GM12864 (cell line): ENCODE results near the gene BTBD10.

Experiments used
- DNase-seq: peaks from one replicate; pipeline ENCODE4 v3.0.0-alpha.2; 2011; ENCODE audit warnings: low read depth
- H3K4me3 ChIP-seq: 2 replicates; pipeline ENCODE4 v1.5.1; 2011; ENCODE audit warnings: mild to moderate bottlenecking, low read depth, low read length, control low read depth
- CTCF ChIP-seq: IDR thresholded peaks from 2 replicates; pipeline ENCODE4 v1.5.1; 2011; ENCODE audit warnings: low read depth, mild to moderate bottlenecking, moderate library complexity, low read length, control low read depth, inconsistent platforms; ENCODE audit errors: missing control alignments

BTBD10 gene

GRCh38 chr11:13376838-13377237, 86.2 kb downstream of the BTBD10 start:
- no peak overlapping the region for H3K4me3 ChIP-seq
- TF ChIP-seq CTCF, result no peak
- no peak for DNase-seq

DNA sequence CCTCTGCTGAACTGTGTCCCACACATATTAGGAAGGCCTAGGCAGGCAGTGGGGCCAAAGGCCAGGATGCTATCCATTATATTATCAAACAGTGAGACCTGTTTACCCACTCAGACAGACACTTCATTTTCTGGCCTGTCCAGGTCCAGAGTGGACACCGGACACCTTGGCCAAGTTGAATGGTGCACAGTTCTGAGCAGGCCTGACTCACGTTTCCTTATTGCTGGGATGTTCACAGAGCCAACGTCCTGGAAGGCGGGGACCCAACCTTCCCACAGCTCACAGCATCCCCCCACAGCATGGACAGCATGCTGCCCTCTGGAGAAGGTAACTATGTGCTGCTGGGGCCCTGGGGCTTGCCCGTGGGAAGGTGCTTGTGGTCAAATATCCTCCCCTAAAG, 86.6 kb downstream of the BTBD10 start:
- no peak for DNase-seq
- H3K4me3 ChIP-seq, result no peak overlapping the region
- no peak for TF ChIP-seq CTCF

DNA sequence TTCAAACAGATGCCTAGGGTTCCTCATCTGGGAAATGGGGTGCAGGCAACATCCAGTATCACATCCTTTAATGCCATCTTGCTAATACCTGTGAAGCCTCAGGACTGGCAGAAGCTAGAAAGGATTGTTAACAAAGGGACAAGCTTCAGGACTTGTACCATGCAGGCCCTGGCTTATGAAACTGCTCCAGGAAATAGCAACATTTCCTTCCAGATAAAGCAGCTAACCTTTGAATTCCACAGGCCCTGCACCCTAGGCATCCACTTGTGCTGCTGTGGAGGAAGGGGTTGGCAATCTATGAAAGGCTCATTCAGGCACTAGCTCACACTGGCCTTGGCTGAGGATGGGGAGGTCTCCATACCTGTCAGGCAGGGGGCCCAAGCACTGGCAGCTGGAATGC, 87.2 kb downstream of the BTBD10 start:
- no peak overlapping the region for H3K4me3 ChIP-seq
- no peak for TF ChIP-seq CTCF
- no peak for DNase-seq

DNA sequence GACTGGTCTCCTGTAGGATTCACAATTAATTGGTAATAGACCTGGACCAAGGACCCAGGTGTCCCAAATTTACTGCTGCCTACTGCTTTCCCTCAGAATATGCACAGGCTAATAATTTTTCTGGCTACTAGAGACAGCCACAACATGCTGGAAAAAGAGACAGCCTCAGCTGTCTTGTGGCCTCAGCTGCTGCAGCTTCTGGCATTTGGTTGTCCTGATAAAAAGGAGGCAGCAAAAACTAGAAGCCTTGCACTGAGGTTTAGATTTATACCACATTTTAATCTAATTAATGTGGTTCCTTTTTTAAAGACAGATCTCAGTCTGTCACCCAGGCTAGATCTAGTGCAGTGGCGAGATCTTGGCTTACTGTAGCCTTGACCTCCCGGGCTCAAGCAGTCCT, 89.8 kb downstream of the BTBD10 start:
- TF ChIP-seq CTCF, result no peak
- DNase-seq, result no peak
- H3K4me3 ChIP-seq, result no peak overlapping the region

GRCh38 chr11:13368041-13368446, 95.0 kb downstream of the BTBD10 start:
- DNase-seq, result no peak
- H3K4me3 ChIP-seq, result no peak overlapping the region
- no peak for TF ChIP-seq CTCF

GRCh38 chr11:13367115-13367514, 95.9 kb downstream of the BTBD10 start:
- TF ChIP-seq CTCF, result peak; percentile 7
- DNase-seq, result no peak

DNA sequence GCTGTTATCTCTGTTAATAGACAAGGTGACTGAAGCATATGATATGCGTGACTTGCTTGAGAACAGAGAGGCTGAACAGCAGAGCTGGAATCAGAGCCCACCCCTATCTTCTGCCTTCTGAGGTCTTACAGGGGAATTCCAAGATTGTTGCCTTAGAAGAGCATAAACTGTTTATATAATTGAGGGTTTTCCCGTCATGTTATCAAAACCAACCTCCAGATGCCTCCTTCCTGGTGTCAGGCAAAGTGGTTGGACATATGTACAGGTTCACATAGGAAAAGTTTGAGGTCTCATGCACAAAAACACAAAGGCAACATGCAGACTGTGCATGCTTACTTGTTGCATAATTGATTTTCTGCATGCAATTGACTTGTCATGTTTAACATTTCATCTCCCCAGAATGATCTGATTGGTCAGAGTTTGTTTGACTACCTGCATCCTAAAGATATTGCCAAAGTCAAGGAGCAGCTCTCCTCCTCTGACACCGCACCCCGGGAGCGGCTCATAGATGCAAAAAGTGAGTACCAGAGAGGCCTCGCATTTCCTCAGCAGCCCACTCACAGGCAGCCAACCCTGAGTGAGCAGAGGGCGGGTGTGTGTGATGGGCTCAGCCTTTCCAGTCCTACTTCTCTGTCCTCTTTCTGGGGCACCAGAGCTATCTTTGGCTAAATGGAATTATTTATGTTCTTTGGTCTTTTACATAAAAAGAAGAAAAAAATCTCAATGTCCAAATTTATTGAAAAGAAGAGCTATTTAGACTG, 96.6 kb downstream of the BTBD10 start:
- TF ChIP-seq CTCF, result no peak
- DNase-seq, result no peak
- H3K4me3 ChIP-seq, result no peak overlapping the region

More at GRCh38 chr11:13367115-13367514, 95.9 kb downstream of the BTBD10 start:
- no peak overlapping the region for H3K4me3 ChIP-seq
